ENCODE results near the gene GOLGA8O.
"Not testable (repeated sequence)": the region's sequence is repeated elsewhere in the genome, so short reads cannot be mapped to it uniquely, and the experiment has no call there.

Gene GOLGA8O

GRCh38 chr15:32455534-32455933 is at the start of gene GOLGA8O:
TSS of gene GOLGA8O (minus strand) at chr15:32455634. CDS start at chr15:32455536, 98 bp downstream.
- DNase-seq (ENCODE audit: low spot score): not testable (repeated sequence)

GRCh38 chr15:32504152-32504811 is 48.8 kb upstream of the GOLGA8O start:
- not testable (repeated sequence) for DNase-seq (ENCODE audit: low spot score)

GRCh38 chr15:32502946-32503345 is 47.5 kb upstream of the GOLGA8O start:
- not testable (repeated sequence) for DNase-seq (ENCODE audit: low spot score)

DNA sequence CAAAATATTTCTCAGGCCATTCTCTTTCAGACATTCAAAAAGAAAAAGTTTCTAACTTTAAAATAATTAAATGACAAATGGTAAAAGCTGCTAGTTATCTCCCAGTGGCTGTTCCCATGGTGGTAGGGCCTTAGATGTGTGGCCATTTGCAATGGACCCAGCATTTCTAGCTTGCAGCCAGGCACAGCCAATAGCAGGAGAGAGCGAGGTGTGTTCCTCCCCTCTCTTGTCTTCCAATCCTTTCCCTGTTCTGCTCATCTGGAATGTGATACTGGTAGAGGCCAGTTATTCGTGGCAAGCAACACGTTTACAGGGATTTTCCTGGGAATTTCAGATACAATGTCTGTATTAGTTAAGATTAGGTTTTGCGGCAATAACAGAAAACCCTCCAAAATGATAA is 37.3 kb upstream of the GOLGA8O start:
- DNase-seq (ENCODE audit: low spot score): not testable (repeated sequence)

DNA sequence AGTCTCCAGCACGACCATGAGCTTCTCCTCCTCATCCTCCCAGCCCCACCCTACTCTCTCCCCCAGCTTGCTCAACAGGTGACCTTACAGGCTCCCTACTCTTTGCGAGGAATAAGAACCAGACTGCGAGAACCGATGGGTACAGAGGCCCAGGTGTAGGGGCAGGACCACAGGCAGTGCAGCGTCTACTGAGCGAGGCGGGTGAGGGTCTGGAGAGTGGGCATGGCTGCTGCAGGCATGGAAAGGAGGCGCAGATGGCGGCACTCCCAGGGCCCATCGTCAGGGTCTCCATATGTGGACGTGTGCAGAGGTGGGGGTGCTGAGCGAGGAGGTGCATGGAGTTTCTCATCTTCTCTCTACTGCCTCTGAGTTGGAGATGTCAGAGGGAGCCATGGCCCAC is 31.0 kb upstream of the GOLGA8O start:
- DNase-seq (ENCODE audit: low spot score): not testable (repeated sequence)

DNA sequence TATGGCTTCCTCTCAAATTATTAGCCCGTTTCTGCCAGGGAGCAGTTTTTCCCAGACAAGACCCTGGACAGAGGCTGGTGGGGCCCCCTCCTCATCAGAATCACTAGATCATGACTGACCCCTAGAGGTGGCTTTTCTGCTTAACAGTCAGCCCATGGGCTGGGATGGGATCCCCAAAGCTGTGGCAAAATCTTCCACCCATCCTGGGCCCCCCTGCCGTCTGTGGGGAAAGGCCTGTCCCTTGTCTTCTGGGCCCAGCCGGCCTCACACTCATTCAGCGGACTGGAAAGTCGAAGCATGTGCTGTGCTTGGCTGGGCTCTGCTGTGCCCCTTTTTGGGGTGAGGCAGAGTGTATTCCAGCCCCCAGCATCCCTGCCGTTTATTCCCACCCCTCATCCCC is 27.9 kb upstream of the GOLGA8O start:
- not testable (repeated sequence) for DNase-seq (ENCODE audit: low spot score)

DNA sequence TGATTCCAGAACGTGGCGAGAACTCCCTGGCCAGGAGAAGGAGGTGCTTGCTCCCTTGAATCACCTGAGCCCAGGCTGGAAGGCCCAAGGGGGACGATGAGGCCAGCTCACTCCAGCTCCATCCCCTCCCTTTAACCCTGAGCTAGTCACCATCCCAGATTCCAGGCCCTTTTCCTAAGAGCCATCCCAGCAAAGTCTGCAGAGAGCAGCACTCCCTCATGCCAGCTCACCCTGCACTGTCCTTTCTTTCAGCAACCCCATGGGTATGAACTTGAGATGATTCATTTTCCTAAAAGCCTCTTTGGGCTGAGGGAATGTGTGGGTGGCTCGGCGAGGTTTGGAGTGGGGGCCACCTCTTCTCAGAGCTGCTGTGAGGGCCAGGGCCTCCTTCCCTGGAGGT is 26.2 kb upstream of the GOLGA8O start:
- not testable (repeated sequence) for DNase-seq (ENCODE audit: low spot score)

- not testable (repeated sequence) for DNase-seq (ENCODE audit: low spot score)
These were observed 12.6 kb upstream of the GOLGA8O start for GRCh38 chr15:32468076-32468475.

GRCh38 chr15:32440445-32440977 is 14.9 kb downstream of the GOLGA8O start:
- DNase-seq (ENCODE audit: low spot score): not testable (repeated sequence)

DNA sequence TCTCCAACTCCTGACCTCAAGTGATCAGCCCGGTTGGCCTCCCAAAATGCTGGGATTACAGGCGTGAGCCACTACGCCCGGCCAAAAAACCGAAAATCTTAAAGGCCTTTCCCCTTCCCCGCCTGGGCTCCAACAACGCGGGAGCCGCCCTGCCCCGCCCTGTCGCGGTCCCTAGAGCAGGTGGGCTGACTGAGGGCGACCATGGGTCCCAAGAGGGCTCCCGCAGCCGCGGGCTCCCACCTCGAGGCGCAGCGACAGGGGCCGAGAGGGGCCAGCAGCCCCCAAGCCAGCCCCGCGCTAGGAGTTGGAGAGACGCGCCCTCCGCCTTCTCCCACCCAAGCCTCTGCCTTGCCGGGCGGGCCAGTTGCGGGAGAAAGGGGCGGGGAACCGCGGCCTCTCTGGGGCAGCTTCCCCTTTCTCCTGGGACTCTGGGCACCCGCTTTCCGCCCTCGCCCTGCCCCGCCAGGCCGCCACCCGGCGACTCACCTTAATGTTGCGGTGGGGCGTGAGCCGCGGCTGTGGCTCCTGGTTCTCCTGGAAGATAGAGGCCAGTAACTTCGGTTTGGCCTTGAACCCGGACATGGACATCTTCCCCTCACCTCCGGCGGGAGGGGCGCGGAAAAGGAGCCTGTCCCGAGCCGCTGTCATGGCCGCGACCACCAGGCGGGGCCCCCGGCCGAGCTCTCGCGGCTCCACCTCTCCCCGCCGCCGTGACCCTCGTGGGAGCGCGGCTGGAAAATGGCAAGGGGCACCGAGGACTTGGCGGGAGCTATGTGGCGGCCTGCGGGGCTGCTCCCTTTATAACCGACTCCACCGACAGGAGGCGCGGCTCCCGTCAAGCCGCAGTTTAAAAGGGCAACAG is 21.1 kb downstream of the GOLGA8O start:
- not testable (repeated sequence) for DNase-seq (ENCODE audit: low spot score)

GRCh38 chr15:32427635-32428034 is 27.8 kb downstream of the GOLGA8O start:
- DNase-seq (ENCODE audit: low spot score): not testable (repeated sequence)

DNA sequence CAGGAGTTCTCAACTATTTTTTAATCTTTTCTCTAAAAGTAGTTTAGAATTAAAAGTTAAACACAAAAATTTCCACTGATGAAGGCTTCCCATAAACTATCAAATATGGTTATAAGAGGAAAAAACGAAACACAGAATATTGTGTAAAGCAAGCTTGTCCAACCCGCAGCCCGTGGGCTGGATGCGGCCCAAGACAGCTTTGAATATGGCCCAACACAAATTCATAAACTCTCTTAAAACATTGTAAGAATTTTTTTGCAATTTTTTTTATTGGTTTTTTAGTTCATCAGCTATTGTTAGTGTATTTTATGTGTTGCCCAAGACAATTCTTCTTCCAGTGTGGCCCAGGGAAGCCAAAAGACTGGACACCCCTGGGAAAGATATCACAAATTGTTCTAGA is 28.9 kb downstream of the GOLGA8O start:
- DNase-seq (ENCODE audit: low spot score): not testable (repeated sequence)

GRCh38 chr15:32407903-32408302 is 47.5 kb downstream of the GOLGA8O start:
- DNase-seq (ENCODE audit: low spot score): not testable (repeated sequence)

DNA sequence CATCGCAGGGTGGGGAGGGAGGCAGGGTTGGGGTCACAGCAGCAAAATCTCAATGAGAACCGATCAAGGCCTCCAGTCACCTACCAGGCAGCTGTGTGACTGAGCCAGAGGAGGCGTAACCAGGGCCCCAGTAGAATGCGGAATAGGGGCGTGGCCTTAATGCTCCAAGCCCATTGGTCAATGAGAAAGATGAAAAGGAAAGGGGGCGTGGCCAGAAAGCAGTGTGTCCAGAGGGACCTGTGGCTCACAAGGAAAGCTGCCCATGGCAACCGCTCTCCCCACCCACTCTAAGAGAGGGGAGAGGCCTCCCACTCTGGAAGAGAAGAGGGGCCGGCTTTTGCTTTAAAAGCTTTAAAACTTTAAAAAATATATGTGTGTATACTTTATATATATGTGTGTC is 52.2 kb downstream of the GOLGA8O start, which contains the start of gene GOLGA8K:
Gene GOLGA8K, minus strand, starts transcription at position 101 of the 400 bp plus-strand sequence. Its CDS starts 98 bp downstream, at position 3.
- DNase-seq (ENCODE audit: low spot score): not testable (repeated sequence)

- not testable (repeated sequence) for DNase-seq (ENCODE audit: low spot score)
These were observed 58.9 kb downstream of the GOLGA8O start for GRCh38 chr15:32396522-32396921.

Measured in RKO (cell line).